HEK293 (cell line): Measurements from ENCODE around the gene ITGAX.

Source experiments
- CTCF ChIA-PET: fragments of 350-600 bp; formaldehyde crosslinking; extraction: SDS; loops from one replicate; lab custom pipeline; 2021; ENCODE audit warnings: antibody characterized with exemption; lab: Yijun Ruan, JAX
- POLR2A ChIA-PET: fragments of 300-600 bp; formaldehyde crosslinking; extraction: SDS; loops from one replicate; lab custom pipeline; 2020; ENCODE audit warnings: antibody characterized with exemption, inconsistent platforms; lab: Yijun Ruan, JAX
- H3K27ac ChIP-seq: fragments of 200-500 bp; sonication (Bioruptor generic); 2 replicates; pipeline ENCODE4 v1.5.1; 2014; ENCODE audit warnings: low read depth, low read length, control low read depth, inconsistent platforms; ENCODE audit errors: extremely low read depth
- H3K36me3 ChIP-seq, 2 experiments: fragments of 200-500 bp in 1 of 2; sonication (Bioruptor generic) in 1 of 2; 1 replicate in 1 of 2; 2 replicates in 1 of 2; pipeline ENCODE4 v1.5.1; 2014 to 2017; ENCODE audit warnings: inconsistent platforms in 2 of 2, low read length in 2 of 2; ENCODE audit not compliant: control insufficient read depth in 2 of 2, insufficient read depth in 1 of 2
- H3K4me1 ChIP-seq: fragments of 200-500 bp; sonication (Bioruptor generic); 2 replicates; pipeline ENCODE4 v1.5.1; 2014; ENCODE audit warnings: mild to moderate bottlenecking, low read length, inconsistent platforms; ENCODE audit not compliant: control insufficient read depth, insufficient read depth
- H3K4me3 ChIP-seq: 2 replicates; pipeline ENCODE4 v1.5.1; 2011; ENCODE audit warnings: low read depth, mild to moderate bottlenecking, control low read depth, low read length, moderate library complexity
- H3K9me3 ChIP-seq: fragments of 200-500 bp; sonication (Bioruptor generic); 2 replicates; pipeline ENCODE4 v1.5.1; 2014; ENCODE audit warnings: low read depth, low read length, inconsistent platforms; ENCODE audit not compliant: control insufficient read depth, insufficient read depth
- KLF1 ChIP-seq: fragments of 450-650 bp; formaldehyde crosslinking; IDR thresholded peaks from 2 replicates; pipeline ENCODE4 v1.5.1; 2016; ENCODE audit warnings: missing biosample characterization, missing genetic modification characterization
- SP2 ChIP-seq: fragments of 450-650 bp; formaldehyde crosslinking; IDR thresholded peaks from 2 replicates; pipeline ENCODE4 v1.5.1; 2016; ENCODE audit warnings: missing biosample characterization, missing genetic modification characterization
- SP3 ChIP-seq: fragments of 450-650 bp; formaldehyde crosslinking; IDR thresholded peaks from 2 replicates; pipeline ENCODE4 v1.5.1; 2016; ENCODE audit warnings: missing biosample characterization, missing genetic modification characterization
- YY1 ChIP-seq: fragments of 450-650 bp; formaldehyde crosslinking; IDR thresholded peaks from 2 replicates; pipeline ENCODE4 v1.5.1; 2018; ENCODE audit warnings: missing biosample characterization, missing genetic modification characterization
- ZFHX2 ChIP-seq: fragments of 450-650 bp; formaldehyde crosslinking; conservative IDR thresholded peaks from 2 replicates; pipeline ENCODE4 v1.5.1; 2016; ENCODE audit warnings: missing biosample characterization, missing genetic modification characterization
- ZNF133 ChIP-seq: fragments of 450-650 bp; formaldehyde crosslinking; IDR thresholded peaks from 2 replicates; pipeline ENCODE4 v1.5.1; 2016; ENCODE audit warnings: missing biosample characterization, missing genetic modification characterization
- ZNF211 ChIP-seq: fragments of 450-650 bp; formaldehyde crosslinking; IDR thresholded peaks from 2 replicates; pipeline ENCODE4 v1.5.1; 2016; ENCODE audit warnings: low read depth, missing biosample characterization, missing genetic modification characterization
- ZNF302 ChIP-seq: fragments of 450-650 bp; formaldehyde crosslinking; IDR thresholded peaks from 2 replicates; pipeline ENCODE4 v1.5.1; 2016; ENCODE audit warnings: missing biosample characterization, missing genetic modification characterization, low read depth
- ZNF324 ChIP-seq: fragments of 450-650 bp; formaldehyde crosslinking; IDR thresholded peaks from 2 replicates; pipeline ENCODE4 v1.5.1; 2016; ENCODE audit warnings: missing biosample characterization, missing genetic modification characterization
- ZNF341 ChIP-seq: fragments of 450-650 bp; formaldehyde crosslinking; IDR thresholded peaks from 2 replicates; pipeline ENCODE4; 2016; ENCODE audit warnings: low read depth, missing biosample characterization, missing genetic modification characterization
- ZNF366 ChIP-seq: fragments of 450-650 bp; formaldehyde crosslinking; conservative IDR thresholded peaks from 2 replicates; pipeline ENCODE4 v1.5.1; 2016; ENCODE audit warnings: missing biosample characterization, missing genetic modification characterization
- ZNF394 ChIP-seq: fragments of 450-650 bp; formaldehyde crosslinking; IDR thresholded peaks from 2 replicates; pipeline ENCODE4 v1.5.1; 2016; ENCODE audit warnings: missing biosample characterization, missing genetic modification characterization, mild to moderate bottlenecking, moderate library complexity, borderline replicate concordance
- ZNF426 ChIP-seq: fragments of 450-650 bp; formaldehyde crosslinking; IDR thresholded peaks from 2 replicates; pipeline ENCODE4 v1.5.1; 2017; ENCODE audit warnings: missing biosample characterization, missing genetic modification characterization, mild to moderate bottlenecking, inconsistent platforms, moderate library complexity
- ZNF571 ChIP-seq: fragments of 450-650 bp; formaldehyde crosslinking; IDR thresholded peaks from 2 replicates; pipeline ENCODE4 v1.5.0; 2017; ENCODE audit warnings: missing biosample characterization, missing genetic modification characterization
- ZNF621 ChIP-seq: fragments of 450-650 bp; formaldehyde crosslinking; IDR thresholded peaks from 2 replicates; pipeline ENCODE4 v1.5.1; 2017; ENCODE audit warnings: missing biosample characterization, missing genetic modification characterization
- ZNF747 ChIP-seq: fragments of 450-650 bp; formaldehyde crosslinking; IDR thresholded peaks from 2 replicates; pipeline ENCODE4 v1.5.1; 2016; ENCODE audit warnings: missing biosample characterization, missing genetic modification characterization
- ZNF768 ChIP-seq: fragments of 450-650 bp; formaldehyde crosslinking; IDR thresholded peaks from 2 replicates; pipeline ENCODE4 v1.5.1; 2018; ENCODE audit warnings: missing biosample characterization, mild to moderate bottlenecking, missing genetic modification characterization
- TF ChIP-seq, protein P1 (sequence below): IDR thresholded peaks from 2 replicates; pipeline ENCODE4 v1.6.1; 2011; ENCODE audit warnings: mild to moderate bottlenecking, low read depth, low read length, borderline replicate concordance
- TF ChIP-seq, protein P2 (sequence below): fragments of 450-650 bp; formaldehyde crosslinking; IDR thresholded peaks from 2 replicates; pipeline ENCODE4 v1.5.1; 2016; ENCODE audit warnings: missing biosample characterization, missing genetic modification characterization
- TF ChIP-seq, protein P3 (sequence below): fragments of 450-650 bp; formaldehyde crosslinking; IDR thresholded peaks from 2 replicates; pipeline ENCODE4 v1.5.1; 2016; ENCODE audit warnings: missing biosample characterization, missing genetic modification characterization
- TF ChIP-seq, protein P4 (sequence below): fragments of 450-650 bp; formaldehyde crosslinking; IDR thresholded peaks from 2 replicates; pipeline ENCODE4 v1.5.1; 2016; ENCODE audit warnings: missing biosample characterization, missing genetic modification characterization
- TF ChIP-seq, protein P5 (sequence below): fragments of 450-650 bp; formaldehyde crosslinking; IDR thresholded peaks from 2 replicates; pipeline ENCODE4 v1.5.1; 2016; ENCODE audit warnings: missing biosample characterization, missing genetic modification characterization, borderline replicate concordance

Gene ITGAX

DNA sequence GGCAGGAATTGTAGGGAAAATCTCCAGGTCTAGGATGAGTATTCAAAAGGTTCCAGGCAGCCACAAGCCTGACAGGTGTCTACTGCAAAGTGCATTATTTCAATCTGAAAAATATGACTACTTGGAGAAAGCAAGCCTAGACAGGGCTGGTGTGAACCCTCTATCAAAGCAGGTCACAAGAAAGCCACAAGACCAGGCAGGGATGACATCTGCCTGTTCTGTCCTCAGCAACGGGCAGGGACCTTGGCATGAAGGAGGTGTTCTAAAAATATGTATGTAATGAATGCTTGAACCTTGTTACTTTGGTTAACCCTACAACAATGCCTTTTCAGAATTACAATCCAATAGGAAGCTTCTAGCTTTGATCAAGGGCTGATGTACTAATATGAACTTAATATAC, 74.3 kb downstream of the ITGAX start:
- POLR2A ChIA-PET = interaction anchor here (1.2 kb wide), 1 partner anchor 26 kb away, joined by 3 read pairs; no protein-coding TSS in a partner anchor

DNA sequence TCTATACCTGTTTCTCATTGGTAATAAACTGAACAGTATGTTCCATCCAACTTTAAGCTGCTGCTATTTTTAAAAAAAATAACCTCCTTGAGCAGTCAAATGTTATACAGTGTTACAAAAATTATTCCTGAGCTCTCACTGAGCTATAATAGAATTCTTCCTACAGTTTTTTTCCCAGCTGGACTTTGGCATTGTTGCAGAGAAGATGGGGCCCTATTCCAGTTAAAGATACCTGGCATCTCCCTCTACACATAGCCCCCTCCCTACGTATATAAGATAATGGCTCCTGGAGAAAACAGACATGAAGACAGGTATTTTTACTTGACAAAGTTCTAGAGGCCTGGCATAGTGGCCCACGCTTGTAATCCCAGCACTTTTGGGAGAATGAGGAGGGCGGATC, 74.8 kb downstream of the ITGAX start:
- ChIA-PET CTCF (interaction anchor here (1.1 kb wide), 1 partner anchor 13 kb away, joined by 6 read pairs; the partner anchor contains the start of gene ZNF843), POLR2A (no interaction called here)
- Histone ChIP-seq H3K36me3 (no peaks in the 10 kb centered on the region), H3K9me3 (no peaks in the 10 kb centered on the region), H3K4me3 (no peak overlapping the region), H3K4me1 (no peaks in the 10 kb centered on the region), H3K27ac (no peak overlapping the region)
- TF ChIP-seq ZNF768 (no peak), ZNF133 (tag by site-specific recombination) (no peak), ZNF621 (tag by site-specific recombination) (no peak), ZNF302 (tag by site-specific recombination) (no peak), YY1 (tag by site-specific recombination) (no peak), ZNF324 (no peak), SP3 (tag by site-specific recombination) (no peak), ZNF426 (tag by site-specific recombination) (no peak), ZNF747 (no peak), ZFHX2 (tag by site-specific recombination) (no peak), ZNF394 (tag by site-specific recombination) (no peak), ZNF341 (tag by site-specific recombination) (no peak), ZNF366 (tag by site-specific recombination) (no peak)
- TF ChIP-seq, protein P1, sequence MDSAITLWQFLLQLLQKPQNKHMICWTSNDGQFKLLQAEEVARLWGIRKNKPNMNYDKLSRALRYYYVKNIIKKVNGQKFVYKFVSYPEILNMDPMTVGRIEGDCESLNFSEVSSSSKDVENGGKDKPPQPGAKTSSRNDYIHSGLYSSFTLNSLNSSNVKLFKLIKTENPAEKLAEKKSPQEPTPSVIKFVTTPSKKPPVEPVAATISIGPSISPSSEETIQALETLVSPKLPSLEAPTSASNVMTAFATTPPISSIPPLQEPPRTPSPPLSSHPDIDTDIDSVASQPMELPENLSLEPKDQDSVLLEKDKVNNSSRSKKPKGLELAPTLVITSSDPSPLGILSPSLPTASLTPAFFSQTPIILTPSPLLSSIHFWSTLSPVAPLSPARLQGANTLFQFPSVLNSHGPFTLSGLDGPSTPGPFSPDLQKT = no peak
- TF ChIP-seq, protein P2, sequence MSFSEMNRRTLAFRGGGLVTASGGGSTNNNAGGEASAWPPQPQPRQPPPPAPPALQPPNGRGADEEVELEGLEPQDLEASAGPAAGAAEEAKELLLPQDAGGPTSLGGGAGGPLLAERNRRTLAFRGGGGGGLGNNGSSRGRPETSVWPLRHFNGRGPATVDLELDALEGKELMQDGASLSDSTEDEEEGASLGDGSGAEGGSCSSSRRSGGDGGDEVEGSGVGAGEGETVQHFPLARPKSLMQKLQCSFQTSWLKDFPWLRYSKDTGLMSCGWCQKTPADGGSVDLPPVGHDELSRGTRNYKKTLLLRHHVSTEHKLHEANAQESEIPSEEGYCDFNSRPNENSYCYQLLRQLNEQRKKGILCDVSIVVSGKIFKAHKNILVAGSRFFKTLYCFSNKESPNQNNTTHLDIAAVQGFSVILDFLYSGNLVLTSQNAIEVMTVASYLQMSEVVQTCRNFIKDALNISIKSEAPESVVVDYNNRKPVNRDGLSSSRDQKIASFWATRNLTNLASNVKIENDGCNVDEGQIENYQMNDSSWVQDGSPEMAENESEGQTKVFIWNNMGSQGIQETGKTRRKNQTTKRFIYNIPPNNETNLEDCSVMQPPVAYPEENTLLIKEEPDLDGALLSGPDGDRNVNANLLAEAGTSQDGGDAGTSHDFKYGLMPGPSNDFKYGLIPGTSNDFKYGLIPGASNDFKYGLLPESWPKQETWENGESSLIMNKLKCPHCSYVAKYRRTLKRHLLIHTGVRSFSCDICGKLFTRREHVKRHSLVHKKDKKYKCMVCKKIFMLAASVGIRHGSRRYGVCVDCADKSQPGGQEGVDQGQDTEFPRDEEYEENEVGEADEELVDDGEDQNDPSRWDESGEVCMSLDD = no peak
- TF ChIP-seq, protein P3, sequence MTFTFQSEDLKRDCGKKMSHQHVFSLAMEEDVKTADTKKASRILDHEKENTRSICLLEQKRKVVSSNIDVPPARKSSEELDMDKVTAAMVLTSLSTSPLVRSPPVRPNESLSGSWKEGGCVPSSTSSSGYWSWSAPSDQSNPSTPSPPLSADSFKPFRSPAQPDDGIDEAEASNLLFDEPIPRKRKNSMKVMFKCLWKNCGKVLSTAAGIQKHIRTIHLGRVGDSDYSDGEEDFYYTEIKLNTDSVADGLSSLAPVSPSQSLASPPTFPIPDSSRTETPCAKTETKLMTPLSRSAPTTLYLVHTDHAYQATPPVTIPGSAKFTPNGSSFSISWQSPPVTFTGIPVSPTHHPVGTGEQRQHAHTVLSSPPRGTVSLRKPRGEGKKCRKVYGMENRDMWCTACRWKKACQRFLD = no peak

More for the DNA sequence above, 74.3 kb downstream of the ITGAX start:
- TF ChIP-seq SP2 (tag by site-specific recombination) (no peak), ZNF571 (tag by site-specific recombination) (no peak), KLF1 (tag by site-specific recombination) (no peak), ZNF211 (no peak)
- TF ChIP-seq, protein P4, sequence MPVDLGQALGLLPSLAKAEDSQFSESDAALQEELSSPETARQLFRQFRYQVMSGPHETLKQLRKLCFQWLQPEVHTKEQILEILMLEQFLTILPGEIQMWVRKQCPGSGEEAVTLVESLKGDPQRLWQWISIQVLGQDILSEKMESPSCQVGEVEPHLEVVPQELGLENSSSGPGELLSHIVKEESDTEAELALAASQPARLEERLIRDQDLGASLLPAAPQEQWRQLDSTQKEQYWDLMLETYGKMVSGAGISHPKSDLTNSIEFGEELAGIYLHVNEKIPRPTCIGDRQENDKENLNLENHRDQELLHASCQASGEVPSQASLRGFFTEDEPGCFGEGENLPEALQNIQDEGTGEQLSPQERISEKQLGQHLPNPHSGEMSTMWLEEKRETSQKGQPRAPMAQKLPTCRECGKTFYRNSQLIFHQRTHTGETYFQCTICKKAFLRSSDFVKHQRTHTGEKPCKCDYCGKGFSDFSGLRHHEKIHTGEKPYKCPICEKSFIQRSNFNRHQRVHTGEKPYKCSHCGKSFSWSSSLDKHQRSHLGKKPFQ (tag by site-specific recombination) = no peak
- TF ChIP-seq, protein P5, sequence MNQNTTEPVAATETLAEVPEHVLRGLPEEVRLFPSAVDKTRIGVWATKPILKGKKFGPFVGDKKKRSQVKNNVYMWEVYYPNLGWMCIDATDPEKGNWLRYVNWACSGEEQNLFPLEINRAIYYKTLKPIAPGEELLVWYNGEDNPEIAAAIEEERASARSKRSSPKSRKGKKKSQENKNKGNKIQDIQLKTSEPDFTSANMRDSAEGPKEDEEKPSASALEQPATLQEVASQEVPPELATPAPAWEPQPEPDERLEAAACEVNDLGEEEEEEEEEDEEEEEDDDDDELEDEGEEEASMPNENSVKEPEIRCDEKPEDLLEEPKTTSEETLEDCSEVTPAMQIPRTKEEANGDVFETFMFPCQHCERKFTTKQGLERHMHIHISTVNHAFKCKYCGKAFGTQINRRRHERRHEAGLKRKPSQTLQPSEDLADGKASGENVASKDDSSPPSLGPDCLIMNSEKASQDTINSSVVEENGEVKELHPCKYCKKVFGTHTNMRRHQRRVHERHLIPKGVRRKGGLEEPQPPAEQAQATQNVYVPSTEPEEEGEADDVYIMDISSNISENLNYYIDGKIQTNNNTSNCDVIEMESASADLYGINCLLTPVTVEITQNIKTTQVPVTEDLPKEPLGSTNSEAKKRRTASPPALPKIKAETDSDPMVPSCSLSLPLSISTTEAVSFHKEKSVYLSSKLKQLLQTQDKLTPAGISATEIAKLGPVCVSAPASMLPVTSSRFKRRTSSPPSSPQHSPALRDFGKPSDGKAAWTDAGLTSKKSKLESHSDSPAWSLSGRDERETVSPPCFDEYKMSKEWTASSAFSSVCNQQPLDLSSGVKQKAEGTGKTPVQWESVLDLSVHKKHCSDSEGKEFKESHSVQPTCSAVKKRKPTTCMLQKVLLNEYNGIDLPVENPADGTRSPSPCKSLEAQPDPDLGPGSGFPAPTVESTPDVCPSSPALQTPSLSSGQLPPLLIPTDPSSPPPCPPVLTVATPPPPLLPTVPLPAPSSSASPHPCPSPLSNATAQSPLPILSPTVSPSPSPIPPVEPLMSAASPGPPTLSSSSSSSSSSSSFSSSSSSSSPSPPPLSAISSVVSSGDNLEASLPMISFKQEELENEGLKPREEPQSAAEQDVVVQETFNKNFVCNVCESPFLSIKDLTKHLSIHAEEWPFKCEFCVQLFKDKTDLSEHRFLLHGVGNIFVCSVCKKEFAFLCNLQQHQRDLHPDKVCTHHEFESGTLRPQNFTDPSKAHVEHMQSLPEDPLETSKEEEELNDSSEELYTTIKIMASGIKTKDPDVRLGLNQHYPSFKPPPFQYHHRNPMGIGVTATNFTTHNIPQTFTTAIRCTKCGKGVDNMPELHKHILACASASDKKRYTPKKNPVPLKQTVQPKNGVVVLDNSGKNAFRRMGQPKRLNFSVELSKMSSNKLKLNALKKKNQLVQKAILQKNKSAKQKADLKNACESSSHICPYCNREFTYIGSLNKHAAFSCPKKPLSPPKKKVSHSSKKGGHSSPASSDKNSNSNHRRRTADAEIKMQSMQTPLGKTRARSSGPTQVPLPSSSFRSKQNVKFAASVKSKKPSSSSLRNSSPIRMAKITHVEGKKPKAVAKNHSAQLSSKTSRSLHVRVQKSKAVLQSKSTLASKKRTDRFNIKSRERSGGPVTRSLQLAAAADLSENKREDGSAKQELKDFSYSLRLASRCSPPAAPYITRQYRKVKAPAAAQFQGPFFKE (tag by site-specific recombination) = no peak
- Histone ChIP-seq H3K4me3 (no peak overlapping the region), H3K36me3 (no peaks in the 10 kb centered on the region), H3K9me3 (no peaks in the 10 kb centered on the region), H3K27ac (no peak overlapping the region), H3K4me1 (no peaks in the 10 kb centered on the region)
- CTCF ChIA-PET = interaction anchor here (1.1 kb wide), 1 partner anchor 13 kb away, joined by 6 read pairs; the partner anchor contains the start of gene ZNF843
